D721Med (cell line): ENCODE data around the gene GAB1.

Experiments
- DNase-seq: peaks from one replicate; pipeline ENCODE4 v3.0.0; 2011; ENCODE audit warnings: low spot score; ENCODE audit not compliant: insufficient read length
- FAIRE-seq: peaks from 2 replicates; lab custom pipeline; 2011; peaks lifted over from hg19 to GRCh38; lab: Jason Lieb, UNC
- CTCF ChIP-seq: IDR thresholded peaks from 2 replicates; pipeline ENCODE4 v1.5.1; 2012; ENCODE audit warnings: mild to moderate bottlenecking, control low read depth; ENCODE audit not compliant: insufficient read depth; ENCODE audit errors: missing control alignments

GAB1 gene

GRCh38 chr4:143486314-143486713 lies 149.6 kb downstream of the GAB1 start:
- no peak for DNase-seq
- no peak for TF ChIP-seq CTCF
- no peak for FAIRE-seq

GRCh38 chr4:143488687-143489086 lies 152.0 kb downstream of the GAB1 start:
- FAIRE-seq (no peak), DNase-seq (no peak)

GRCh38 chr4:143489106-143489505 lies 152.4 kb downstream of the GAB1 start:
- FAIRE-seq (no peak), DNase-seq (no peak)
- no peak for TF ChIP-seq CTCF

More at GRCh38 chr4:143488687-143489086, 152.0 kb downstream of the GAB1 start:
- TF ChIP-seq CTCF, result no peak

GRCh38 chr4:143498021-143498420 lies 161.3 kb downstream of the GAB1 start:
- DNase-seq (no peak), FAIRE-seq (no peak)
- TF ChIP-seq CTCF, result no peak

- no peak for TF ChIP-seq CTCF
- FAIRE-seq, result no peak
- DNase-seq, result no peak
These were observed 165.6 kb downstream of the GAB1 start for GRCh38 chr4:143502231-143502630.

- FAIRE-seq, result no peak
- TF ChIP-seq CTCF, result no peak
- no peak for DNase-seq
These were observed 169.4 kb downstream of the GAB1 start for GRCh38 chr4:143506031-143506430.

GRCh38 chr4:143511906-143512305 lies 175.2 kb downstream of the GAB1 start:
- DNase-seq (no peak), FAIRE-seq (no peak)
- no peak for TF ChIP-seq CTCF
